Ramos (cell line): ENCODE results near the gene HPSE2.
"Not testable (repeated sequence)": the region's sequence is repeated elsewhere in the genome, so short reads cannot be mapped to it uniquely, and the experiment has no call there.

ENCODE experiments used
- in situ Hi-C: fragments of 300-500 bp; cut with MboI; formaldehyde crosslinking; loops from one replicate; pipeline ENCODE4 v1.14.3; 2022; ENCODE audit warnings: low sequenced_read_pairs; ENCODE audit not compliant: unreplicated experiment

Gene HPSE2

DNA sequence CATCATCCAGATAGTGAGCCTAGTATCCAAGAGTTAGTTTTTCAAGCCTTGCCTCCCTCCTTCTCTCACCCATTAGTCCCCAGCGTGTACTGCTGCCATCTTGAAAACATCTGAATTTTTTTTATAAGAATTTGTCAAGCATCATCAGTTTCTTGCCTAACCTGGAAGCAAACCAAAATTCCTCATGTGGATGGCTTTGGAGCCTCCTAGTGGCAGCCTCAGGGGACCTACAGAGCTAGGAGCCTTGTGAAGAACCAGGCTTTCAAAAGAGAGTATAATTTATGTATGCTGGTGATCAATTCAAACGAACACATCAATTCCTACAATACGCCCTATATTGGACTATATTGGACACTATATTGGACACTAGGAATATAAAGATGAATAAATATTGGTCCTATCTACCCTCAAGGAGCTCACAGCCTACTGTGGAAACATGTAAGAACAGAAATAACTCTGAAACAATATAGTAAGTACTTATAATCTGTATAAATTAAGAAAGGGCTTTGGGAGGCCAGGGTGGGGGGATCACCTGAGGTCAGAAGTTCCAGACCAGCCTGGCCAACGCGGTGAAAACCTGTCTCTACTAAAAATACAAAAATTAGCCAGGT, 63.4 kb downstream of the HPSE2 start:
- in situ Hi-C loops, result no loop called here

DNA sequence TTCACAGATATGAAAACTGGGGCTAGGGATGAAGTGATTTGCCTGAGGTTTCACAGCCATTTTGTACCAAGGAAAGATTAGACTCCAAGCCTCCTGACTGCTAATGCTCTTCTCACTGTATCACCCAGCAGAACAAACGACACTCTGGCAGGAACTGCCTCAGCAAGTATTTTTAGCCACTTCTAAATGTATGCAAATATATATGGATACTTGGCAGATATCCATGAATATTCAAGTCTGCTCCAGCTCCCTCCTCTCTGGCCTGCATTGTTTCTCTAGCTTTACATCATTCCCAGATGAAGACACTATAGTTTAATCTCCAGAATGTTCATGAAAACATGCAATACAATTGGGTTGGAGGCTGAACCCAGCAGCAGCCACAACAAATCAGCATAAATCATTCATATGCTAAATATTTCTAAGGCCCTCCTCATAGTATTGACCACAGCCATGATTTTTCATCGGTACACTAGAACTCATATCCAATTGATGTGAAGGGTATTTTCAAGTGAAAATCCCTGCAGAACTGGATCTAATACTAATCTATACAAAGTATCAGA, 65.5 kb downstream of the HPSE2 start:
- in situ Hi-C loops, result no loop called here

DNA sequence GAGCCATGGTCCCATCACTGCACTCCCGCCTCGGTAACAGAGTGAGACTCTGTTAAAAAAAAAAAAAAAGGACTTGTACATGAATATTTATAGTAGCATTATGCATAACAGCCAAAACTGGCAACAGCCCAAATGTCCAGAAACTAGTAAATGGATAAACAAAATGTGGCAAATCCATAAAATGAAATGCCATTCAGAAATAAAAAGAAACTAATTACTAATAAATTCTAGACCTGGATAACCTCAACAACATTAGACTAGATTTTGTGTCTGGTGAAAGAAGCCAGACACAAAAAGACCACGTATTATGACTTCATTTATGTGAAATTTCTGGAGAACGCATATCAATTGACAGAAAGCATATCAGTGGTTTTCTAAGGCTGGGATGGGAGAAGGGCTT, 74.5 kb downstream of the HPSE2 start:
- in situ Hi-C loops, result no loop called here

DNA sequence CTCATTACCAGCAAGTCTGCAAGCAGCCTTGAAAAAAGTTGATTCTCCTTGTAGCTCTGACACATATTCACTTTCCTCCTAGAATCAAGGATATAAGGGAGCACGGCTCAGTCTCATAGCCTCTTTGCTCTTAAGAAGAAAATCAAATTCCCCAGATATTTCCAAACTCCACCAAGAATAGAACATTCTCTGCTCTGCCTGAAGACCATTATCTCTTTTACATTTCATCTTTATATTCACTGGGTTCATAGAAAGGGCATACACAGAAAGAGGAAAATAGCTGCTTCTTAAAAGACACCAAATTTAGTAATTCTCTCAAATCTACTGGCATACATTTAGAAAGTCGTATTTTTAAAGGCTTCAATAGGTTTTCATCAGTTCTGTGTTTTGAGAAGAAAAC, 92.0 kb downstream of the HPSE2 start:
- in situ Hi-C loops, result no loop called here

DNA sequence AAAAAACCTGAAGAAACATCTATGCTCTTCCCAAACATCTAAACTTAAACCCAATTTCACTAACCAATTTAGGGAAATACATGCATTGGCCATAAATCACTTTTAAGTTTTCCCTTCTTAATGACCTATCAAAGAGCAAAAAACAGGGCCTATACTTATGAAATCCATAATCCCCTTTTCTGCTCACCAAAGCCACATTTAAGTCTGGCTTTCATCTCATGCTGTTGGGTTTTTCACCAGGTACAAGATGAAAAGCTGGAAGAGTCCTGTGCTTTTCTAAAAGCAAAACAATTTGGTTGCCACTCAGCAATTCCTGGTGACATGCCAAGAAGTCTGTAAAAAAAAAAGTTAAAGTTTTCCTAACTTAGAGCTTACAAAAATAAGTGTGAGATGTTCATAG, 92.6 kb downstream of the HPSE2 start:
- in situ Hi-C loops, result no loop called here

DNA sequence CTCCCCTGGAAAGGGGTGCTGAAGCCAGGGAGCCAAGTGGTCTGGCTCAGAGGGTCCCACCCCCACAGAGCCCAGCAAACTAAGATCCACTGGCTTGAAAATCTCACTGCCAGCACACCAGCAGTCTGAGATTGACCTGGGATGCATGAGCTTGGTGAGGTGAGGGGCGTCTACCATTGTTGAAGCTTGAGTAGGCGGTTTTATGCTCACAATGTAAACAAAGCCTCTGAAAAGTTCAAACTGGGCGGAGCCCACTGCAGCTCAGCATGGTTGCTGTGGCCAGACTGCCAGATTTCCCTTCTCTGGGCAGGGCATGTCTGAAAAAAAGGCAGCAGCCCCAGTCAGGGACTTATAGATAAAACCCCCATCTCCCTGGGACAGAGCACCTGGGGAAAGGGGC, 102.8 kb downstream of the HPSE2 start:
- in situ Hi-C loops, result not testable (repeated sequence)

DNA sequence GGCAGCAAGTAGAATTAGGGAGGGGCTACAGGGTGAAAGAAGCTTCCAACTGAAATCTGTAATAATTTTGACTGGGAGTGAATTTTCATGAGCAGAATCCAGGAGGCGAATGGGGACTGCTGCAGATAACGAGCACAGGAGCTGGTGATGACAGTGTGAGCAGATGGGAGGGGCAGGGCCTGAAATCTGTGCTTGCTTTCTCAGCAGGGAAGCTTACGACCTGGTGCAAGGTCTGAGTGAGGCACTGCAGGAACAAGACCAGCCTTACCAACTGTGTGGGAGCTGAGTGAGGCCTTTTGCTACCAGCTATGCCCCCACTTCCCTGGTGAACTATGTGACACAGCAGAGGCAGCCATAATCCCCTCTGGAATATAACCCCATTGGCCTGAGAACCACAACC, 109.8 kb downstream of the HPSE2 start:
- in situ Hi-C loops, result no loop called here

DNA sequence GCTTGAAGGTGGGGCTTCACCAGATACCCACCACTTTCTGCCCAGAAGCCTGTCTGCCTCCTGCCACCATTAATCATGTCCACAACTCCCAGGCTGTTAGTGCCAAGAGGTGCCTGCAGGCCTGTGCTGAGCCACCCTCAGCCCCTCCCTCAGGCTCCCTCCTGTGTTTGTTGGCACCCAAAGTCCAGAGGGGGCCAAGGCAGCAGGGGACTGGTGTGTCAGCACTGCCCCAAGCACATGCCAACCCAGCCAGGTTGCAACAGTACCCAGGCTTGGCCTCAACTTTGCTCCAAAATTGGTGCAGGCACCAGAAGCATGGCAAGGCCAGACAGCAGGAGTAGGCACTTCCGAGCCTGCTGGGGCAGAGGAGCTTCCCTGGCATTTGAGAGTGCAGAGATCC, 111.3 kb downstream of the HPSE2 start:
- in situ Hi-C loops, result no loop called here

DNA sequence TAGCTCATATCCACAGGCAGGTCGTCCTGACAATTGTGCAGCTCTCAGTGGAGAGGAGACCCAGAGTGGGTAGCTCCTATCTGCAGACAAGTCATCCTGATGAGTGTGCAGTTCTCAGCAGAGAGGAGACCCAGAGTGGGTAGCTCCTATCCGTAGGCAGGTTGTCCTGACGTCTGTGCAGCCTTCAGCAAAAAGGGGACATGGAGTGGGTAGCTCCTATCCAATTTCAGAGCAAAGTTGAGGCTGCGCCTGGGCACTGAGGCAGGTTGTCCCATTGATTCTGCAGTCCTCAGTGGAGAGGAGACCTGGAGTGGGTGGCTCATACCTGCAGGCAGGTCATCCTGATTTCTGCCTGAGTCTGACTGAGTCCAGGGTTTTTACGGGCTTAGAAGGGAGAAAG, 111.8 kb downstream of the HPSE2 start:
- in situ Hi-C loops, result no loop called here

DNA sequence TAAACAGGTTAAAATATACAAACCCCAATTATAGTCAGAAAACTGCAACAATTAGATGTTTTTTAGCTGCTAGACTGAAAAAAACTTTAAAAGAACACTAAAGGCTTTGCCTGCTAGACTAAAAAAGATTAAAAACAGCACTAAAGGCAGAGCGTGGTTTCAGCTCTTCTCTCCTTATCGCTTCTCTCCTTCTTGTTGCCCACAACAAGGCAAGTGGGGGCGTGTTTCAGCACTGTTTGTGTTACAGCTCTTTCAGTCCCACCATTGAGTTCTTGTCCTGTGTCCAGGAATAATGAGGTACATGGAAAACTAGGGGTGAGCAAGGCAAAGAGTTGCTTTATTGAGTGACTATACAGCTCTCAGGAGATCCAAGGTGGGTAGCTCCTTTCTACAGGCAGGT, 112.3 kb downstream of the HPSE2 start:
- in situ Hi-C loops, result no loop called here

DNA sequence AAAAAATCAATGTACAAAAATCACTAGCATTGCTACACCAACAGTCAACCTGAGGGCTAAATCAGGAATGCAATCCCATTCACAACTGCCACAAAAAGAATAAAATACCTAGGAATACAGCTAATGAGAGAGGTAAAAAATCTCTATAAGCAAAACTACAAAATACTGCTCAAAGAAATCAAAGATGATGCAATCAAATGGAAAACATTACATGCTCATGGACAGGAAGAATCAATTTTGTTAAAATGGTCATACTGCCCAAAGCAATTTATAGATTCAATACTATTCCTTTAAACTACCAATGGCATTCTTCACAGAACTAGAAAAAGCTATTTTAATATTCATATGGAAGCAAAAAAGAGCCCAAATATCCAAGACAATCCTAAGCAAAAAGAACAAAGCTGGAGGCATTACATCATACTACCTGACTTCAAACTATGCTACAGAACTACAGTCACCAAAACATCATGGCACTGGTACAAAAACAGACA, 116.3 kb downstream of the HPSE2 start:
- in situ Hi-C loops, result no loop called here

DNA sequence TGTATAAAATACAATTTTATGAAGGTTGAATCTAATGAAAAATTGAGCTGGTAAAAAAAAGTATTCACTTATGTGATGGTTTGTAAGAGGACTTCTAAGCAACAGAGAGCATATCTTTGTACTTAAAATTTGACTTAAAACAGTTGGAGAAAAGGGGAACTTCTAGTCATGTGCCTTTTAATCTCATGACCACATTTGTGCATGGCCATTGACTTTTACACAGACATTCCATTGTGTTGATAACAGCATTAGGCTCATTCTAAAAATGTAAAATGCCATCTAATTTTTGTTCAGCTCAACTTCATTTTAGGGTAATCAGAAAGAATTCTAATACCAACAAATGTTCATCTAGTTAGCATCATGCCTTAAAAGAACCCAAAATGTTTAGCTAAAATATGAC, 119.9 kb downstream of the HPSE2 start:
- in situ Hi-C loops, result no loop called here

DNA sequence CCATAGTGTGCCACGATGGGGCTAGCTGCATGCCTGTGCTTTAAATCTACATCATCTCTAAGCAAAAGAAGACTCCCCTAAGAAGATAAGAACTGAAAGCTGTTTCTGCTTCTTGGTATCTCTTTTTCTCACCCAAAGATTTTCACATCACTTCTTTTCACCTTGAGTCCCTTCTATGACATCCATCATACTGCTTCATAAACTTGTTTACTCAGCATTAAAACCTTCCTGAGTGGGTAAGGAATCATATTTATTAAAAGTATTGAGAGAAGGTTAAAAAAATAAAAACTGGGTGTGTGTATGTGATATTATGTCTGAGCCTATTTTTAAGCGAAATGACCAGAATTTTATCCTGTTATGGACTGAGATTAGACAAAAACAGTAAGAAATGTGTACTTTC, 150.3 kb downstream of the HPSE2 start:
- in situ Hi-C loops, result no loop called here

DNA sequence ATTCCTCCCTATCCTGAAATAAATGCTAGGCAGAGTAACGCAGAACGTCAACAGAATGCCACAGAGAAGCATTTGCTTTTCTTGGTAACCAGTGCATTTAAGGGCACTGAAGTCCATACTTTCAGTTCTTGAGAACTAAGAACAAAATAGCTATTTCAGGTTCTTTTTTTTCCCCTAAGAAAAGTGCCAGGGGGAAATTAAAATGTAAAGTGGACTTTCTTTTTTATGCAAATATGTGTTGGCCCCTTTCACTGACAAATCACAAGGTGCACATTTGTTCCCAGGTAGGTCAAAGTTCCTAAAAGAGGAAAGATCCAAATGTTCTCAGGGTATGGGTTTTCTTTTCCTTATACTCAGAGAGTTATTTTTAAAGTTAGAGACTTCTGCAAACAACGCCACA, 151.5 kb downstream of the HPSE2 start:
- in situ Hi-C loops, result no loop called here

DNA sequence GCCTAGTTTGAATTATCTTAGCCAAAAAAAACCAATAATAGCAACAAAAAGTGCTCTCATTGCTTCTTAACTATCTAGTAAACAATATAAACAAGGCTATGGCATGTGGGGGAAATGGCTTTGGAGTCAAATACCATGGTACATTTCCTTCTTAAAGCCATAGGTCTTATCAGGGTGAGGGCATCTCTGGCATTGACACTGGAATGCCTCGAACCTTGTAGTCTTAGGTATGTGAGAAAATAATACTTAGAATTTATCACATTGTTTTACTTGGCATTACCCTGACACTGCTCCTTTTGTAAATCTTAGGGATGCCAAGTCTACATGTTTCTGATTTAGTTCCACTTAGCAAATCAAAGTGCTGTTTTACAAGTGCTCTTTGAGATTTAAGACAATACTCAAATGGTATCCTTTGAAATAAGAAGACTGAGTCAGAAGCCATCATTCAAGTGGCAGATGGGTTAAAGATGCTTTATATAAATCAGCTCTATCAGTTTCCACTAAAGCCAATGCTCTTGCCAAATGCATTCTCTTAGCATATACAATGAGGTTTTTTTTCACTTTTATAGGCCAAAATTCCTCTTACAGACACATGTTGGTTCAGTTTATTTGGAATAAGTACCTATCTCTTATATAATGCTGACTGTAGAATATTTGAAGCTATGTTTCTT, 155.2 kb downstream of the HPSE2 start:
- in situ Hi-C loops, result no loop called here

DNA sequence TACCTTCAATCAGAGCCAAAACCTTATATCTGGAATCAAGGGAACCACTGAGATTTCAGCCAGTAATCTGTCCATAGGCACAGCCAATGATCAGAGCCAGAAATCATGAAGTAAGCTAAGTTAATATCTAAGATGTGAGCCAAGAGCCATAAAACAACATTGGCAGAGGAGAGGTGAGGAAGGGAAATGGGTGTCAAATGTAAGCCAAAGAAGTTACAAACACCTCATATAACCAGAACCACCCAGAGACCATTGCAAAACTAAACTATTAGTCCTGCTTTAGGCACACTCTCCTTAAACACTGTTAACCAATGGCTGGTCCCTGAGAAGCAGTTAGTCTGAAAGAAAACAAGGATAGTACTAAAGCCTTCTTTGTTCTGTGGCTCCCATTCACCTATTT, 173.1 kb downstream of the HPSE2 start:
- in situ Hi-C loops, result no loop called here

DNA sequence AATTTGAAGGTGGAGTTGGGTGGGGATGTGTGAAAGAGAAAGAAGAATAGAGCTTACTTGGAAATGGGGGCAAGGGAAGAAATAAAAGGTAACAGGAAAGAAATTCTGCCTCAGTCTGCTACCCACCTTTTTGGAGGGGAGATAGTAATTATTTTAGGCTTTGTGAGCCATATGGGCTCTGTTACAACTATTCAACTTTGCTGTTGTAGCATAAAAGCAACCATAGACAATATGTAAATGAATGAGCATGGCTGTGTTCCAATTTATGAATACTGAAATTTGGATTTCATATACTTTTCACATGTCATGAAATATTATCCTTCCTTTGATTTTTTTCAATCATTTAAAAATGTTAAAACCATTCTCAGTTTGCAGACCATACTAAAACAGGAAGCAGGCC, 176.9 kb downstream of the HPSE2 start:
- in situ Hi-C loops, result no loop called here

DNA sequence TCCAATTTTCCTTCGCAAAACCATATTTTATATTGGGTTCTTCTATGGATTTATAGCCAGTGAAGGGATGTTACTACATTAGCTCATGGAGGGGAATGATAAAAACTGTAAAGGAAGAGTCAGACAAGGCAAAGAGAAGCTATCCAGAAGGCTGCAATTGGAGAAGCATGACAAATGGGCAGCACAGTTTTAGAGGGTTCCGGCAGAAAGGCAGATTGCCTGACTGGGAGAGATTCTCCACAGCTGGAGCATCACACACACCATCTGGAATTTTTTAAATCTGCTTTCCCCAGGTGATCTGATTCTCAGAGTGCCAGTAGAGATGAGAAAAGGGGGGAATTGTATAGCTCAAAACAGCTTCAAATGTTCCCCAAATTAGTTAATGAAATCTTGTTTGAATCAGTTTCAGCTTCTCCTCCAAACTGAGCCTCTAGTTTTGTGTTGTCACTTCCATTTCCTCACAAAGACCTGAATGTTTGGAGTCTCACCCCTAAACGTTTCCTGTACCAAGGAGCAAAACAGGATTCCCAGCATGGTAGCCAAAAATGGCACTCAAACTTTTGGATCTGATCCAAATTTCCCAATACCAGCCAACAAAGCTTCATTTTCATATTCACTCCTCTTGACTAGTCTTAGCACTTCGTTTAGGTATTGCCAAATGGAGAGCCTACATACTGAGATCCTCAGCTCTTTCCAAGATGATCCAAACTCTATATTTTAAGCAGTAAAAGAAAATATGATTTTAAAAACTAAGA, 177.5 kb downstream of the HPSE2 start:
- in situ Hi-C loops, result no loop called here

DNA sequence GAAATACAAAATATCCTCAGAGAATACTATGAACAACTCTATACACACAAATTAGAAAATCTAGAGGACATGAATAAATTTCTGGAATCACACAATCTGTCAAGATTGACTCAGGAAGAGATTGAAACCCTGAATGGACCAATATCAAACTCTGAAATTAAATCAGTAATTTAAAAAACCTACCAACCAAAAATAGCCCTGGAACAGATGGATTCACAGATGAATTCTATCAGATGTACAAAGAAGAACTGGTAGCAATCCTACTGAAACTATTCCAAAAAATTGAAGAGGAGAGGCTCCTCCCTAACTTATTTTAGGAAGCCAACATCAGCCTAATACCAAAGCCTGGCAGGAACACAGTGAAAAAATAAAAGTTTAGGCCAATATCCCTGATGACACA, 190.0 kb downstream of the HPSE2 start:
- in situ Hi-C loops, result loop anchor here (10.0 to 25.0 kb wide), 2 partner anchors 581 to 1133 kb away; no protein-coding TSS in a partner anchor

DNA sequence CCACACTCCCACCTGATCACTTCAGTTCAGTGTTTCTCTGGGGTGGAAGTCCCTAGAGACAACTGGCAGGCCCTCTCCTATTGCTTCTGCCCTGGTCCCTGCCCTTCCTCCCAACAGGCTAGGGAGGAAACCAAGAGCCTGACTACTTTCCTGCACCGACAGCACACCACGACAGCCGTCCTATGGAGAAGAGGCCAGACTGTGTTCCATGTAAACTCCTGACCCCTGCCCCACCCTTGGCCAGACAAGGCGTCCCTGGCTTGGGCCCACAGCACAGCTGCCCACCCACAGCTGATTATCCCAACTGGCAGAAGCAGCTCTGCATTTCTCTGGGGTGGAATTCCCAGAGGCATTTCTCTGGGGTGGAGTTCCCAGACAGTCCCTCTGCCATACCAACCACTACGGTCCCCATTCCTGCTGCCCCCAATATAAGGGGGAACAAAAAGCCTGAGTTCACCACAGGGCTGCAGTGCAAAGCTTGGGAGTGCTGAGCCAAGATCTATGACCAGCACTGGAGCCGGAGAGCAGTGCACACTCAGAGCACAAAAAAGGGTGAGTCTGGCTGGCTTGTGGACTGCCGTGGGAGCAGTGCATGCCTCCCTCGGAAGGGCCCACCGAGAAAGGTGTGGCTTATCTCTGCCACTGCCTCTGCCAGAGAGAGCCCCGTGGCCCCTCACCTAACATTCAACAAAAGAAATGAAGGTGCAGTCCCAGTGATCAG, 193.4 kb downstream of the HPSE2 start:
- in situ Hi-C loops, result loop anchor here (10.0 to 25.0 kb wide), 2 partner anchors 577 to 1130 kb away; no protein-coding TSS in a partner anchor
